Gastrocnemius medialis (tissue), 4 donors: ENCODE results near the gene PEMT.

ENCODE experiments used
- POLR2A ChIP-seq, 2 donors: fragments of 450-650 bp; IDR thresholded peaks; one replicate each; pipeline ENCODE4 v1.6.1; 2017; ENCODE audit warnings: antibody characterized with exemption in 2 of 2, mild to moderate bottlenecking in 2 of 2, moderate library complexity in 2 of 2
- TF ChIP-seq, protein P1 (sequence below), 5 experiments: fragments of 450-650 bp in 3 of 5; fragments of 200-600 bp in 2 of 5; sonication (generic) in 2 of 5; IDR thresholded peaks in 4 of 5; conservative IDR thresholded peaks in 1 of 5; 1 replicate in 4 of 5; 2 replicates in 1 of 5; pipeline ENCODE4 v1.5.1; 2016 to 2019; ENCODE audit warnings: antibody characterized with exemption in 5 of 5, mild to moderate bottlenecking in 3 of 5, moderate library complexity in 3 of 5

DNA sequence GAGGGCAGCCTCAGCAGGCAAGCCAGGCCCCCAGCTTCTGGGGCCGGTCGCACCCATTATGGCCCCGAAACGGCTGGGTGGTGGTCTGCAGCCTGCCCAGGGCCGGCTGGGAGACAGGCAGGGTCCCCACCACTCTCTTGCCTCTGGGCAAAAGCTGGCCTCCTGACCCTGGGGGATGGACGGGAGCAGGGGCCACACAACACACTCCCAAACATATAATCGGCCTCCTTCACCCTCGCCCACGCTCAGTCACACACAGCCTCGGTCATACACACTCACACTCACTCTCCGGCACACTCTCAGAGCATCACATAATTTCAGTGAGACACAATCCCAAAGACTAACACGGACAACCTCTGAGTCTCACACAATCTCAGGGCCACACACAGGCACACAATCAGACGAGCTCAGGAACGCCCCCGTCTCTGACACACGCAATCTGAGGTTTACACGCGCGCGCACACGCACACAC, 589 bp downstream of the PEMT start:
- TF ChIP-seq, protein P1, sequence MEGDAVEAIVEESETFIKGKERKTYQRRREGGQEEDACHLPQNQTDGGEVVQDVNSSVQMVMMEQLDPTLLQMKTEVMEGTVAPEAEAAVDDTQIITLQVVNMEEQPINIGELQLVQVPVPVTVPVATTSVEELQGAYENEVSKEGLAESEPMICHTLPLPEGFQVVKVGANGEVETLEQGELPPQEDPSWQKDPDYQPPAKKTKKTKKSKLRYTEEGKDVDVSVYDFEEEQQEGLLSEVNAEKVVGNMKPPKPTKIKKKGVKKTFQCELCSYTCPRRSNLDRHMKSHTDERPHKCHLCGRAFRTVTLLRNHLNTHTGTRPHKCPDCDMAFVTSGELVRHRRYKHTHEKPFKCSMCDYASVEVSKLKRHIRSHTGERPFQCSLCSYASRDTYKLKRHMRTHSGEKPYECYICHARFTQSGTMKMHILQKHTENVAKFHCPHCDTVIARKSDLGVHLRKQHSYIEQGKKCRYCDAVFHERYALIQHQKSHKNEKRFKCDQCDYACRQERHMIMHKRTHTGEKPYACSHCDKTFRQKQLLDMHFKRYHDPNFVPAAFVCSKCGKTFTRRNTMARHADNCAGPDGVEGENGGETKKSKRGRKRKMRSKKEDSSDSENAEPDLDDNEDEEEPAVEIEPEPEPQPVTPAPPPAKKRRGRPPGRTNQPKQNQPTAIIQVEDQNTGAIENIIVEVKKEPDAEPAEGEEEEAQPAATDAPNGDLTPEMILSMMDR (IDR thresholded peaks at IDR 0.05 in 4 of 5, conservative IDR thresholded peaks at IDR 0.05 in 1 of 5) = no peak
- TF ChIP-seq POLR2A (IDR thresholded peaks at IDR 0.05) = no peak
